Mesenchymal stem cell (in vitro differentiated cells and primary cell): ENCODE measurements around the gene EEFSEC.

Experiments
- DNase-seq: peaks from one replicate; pipeline ENCODE4 v3.0.0-alpha.2; 2013
- H2AFZ ChIP-seq: one replicate; pipeline ENCODE4 v1.6.1; 2013; ENCODE audit warnings: low read depth, mild to moderate bottlenecking, control low read depth, inconsistent platforms, low read length, moderate library complexity
- H2AK5ac ChIP-seq: 2 replicates; pipeline ENCODE4 v1.6.1; 2013; ENCODE audit warnings: low read length, moderate library complexity, mild to moderate bottlenecking, inconsistent platforms; ENCODE audit not compliant: severe bottlenecking
- H2BK120ac ChIP-seq: one replicate; pipeline ENCODE4 v1.6.1; 2013; ENCODE audit warnings: low read depth, mild to moderate bottlenecking, inconsistent platforms, low read length, moderate library complexity
- H2BK12ac ChIP-seq, 2 experiments: one replicate each; pipeline ENCODE4 v1.6.1; 2013; ENCODE audit warnings: inconsistent platforms in 2 of 2, low read length in 2 of 2, mild to moderate bottlenecking in 2 of 2, moderate library complexity in 2 of 2, control low read depth in 1 of 2
- H2BK15ac ChIP-seq: one replicate; pipeline ENCODE4 v1.6.1; 2013; ENCODE audit warnings: mild to moderate bottlenecking, low read depth, inconsistent platforms; ENCODE audit not compliant: poor library complexity, severe bottlenecking
- H2BK5ac ChIP-seq: 2 replicates; pipeline ENCODE4 v1.6.1; 2013; ENCODE audit warnings: low read depth, mild to moderate bottlenecking, low read length, control low read depth, inconsistent platforms; ENCODE audit not compliant: poor library complexity, severe bottlenecking
- H3K14ac ChIP-seq, 2 experiments: one replicate each; pipeline ENCODE4 v1.6.1; 2013; ENCODE audit warnings: inconsistent platforms in 2 of 2, low read length in 2 of 2, control low read depth in 1 of 2, mild to moderate bottlenecking in 1 of 2, moderate library complexity in 1 of 2
- H3K18ac ChIP-seq, 2 experiments: one replicate each; pipeline ENCODE4 v1.6.1; 2013; ENCODE audit warnings: inconsistent platforms in 2 of 2, low read length in 2 of 2, control low read depth in 1 of 2, low read depth in 1 of 2, mild to moderate bottlenecking in 1 of 2
- H3K23ac ChIP-seq, 2 experiments: one replicate each; pipeline ENCODE4 v1.6.1; 2013; ENCODE audit warnings: inconsistent platforms in 2 of 2, low read length in 2 of 2, mild to moderate bottlenecking in 2 of 2, moderate library complexity in 2 of 2, control low read depth in 1 of 2
- H3K27ac ChIP-seq: 2 replicates; pipeline ENCODE4 v1.5.1; 2013; ENCODE audit warnings: mild to moderate bottlenecking, moderate library complexity, low read length, control low read depth, inconsistent platforms; ENCODE audit not compliant: poor library complexity, severe bottlenecking
- H3K27me3 ChIP-seq, 2 experiments: 2 replicates each; pipeline versions ENCODE4 v1.6.1 to v1.7.0; 2013; ENCODE audit warnings: low read length in 2 of 2, mild to moderate bottlenecking in 2 of 2, moderate library complexity in 2 of 2, control low read depth in 1 of 2, inconsistent platforms in 1 of 2; ENCODE audit not compliant: control insufficient read depth in 1 of 2, insufficient read depth in 1 of 2
- H3K36me3 ChIP-seq, 2 experiments: 2 replicates each; pipeline versions ENCODE4 v1.6.1 to v1.7.0; 2013; ENCODE audit warnings: low read length in 2 of 2, control low read depth in 1 of 2, inconsistent platforms in 1 of 2, low read depth in 1 of 2, mild to moderate bottlenecking in 1 of 2; ENCODE audit not compliant: insufficient read depth in 2 of 2, control insufficient read depth in 1 of 2
- H3K4ac ChIP-seq, 2 experiments: one replicate each; pipeline ENCODE4 v1.6.1; 2013; ENCODE audit warnings: inconsistent platforms in 2 of 2, low read length in 2 of 2, mild to moderate bottlenecking in 2 of 2, moderate library complexity in 2 of 2, control low read depth in 1 of 2, low read depth in 1 of 2
- H3K4me1 ChIP-seq: 2 replicates; pipeline ENCODE4 v1.6.1; 2013; ENCODE audit warnings: low read depth, low read length, control low read depth; ENCODE audit not compliant: control insufficient read depth, insufficient read depth
- H3K4me2 ChIP-seq: 2 replicates; pipeline ENCODE4 v1.6.1; 2013; ENCODE audit warnings: low read length, mild to moderate bottlenecking, inconsistent platforms; ENCODE audit not compliant: poor library complexity, severe bottlenecking
- H3K4me3 ChIP-seq, 2 experiments: 2 replicates each; pipeline versions ENCODE4 v1.5.1 to v1.7.0; 2013; ENCODE audit warnings: low read length in 2 of 2, mild to moderate bottlenecking in 2 of 2, control low read depth in 1 of 2, low read depth in 1 of 2; ENCODE audit not compliant: insufficient read depth in 1 of 2
- H3K79me1 ChIP-seq: replicated peaks from 2 replicates; pipeline ENCODE4 v1.6.1; 2013; ENCODE audit warnings: mild to moderate bottlenecking, control low read depth, low read length, inconsistent platforms; ENCODE audit not compliant: poor library complexity, severe bottlenecking
- H3K9ac ChIP-seq: 2 replicates; pipeline ENCODE4 v1.7.0; 2013; ENCODE audit warnings: mild to moderate bottlenecking, low read length, moderate library complexity
- H3K9me3 ChIP-seq: 2 replicates; pipeline ENCODE4 v1.7.0; 2013; ENCODE audit warnings: mild to moderate bottlenecking, low read length; ENCODE audit not compliant: control insufficient read depth
- H4K8ac ChIP-seq: one replicate; pipeline ENCODE4 v1.6.1; 2013; ENCODE audit warnings: inconsistent platforms, mild to moderate bottlenecking, low read length, moderate library complexity
- H4K91ac ChIP-seq: one replicate; pipeline ENCODE4 v1.6.1; 2013; ENCODE audit warnings: mild to moderate bottlenecking, low read length, inconsistent platforms
- WGBS: methylation state at CpG from one replicate; pipeline ENCODE4 v1.1.7; 2013; ENCODE audit warnings: mixed read lengths; 5-methylcytosine and 5-hydroxymethylcytosine counted together

EEFSEC gene

DNA sequence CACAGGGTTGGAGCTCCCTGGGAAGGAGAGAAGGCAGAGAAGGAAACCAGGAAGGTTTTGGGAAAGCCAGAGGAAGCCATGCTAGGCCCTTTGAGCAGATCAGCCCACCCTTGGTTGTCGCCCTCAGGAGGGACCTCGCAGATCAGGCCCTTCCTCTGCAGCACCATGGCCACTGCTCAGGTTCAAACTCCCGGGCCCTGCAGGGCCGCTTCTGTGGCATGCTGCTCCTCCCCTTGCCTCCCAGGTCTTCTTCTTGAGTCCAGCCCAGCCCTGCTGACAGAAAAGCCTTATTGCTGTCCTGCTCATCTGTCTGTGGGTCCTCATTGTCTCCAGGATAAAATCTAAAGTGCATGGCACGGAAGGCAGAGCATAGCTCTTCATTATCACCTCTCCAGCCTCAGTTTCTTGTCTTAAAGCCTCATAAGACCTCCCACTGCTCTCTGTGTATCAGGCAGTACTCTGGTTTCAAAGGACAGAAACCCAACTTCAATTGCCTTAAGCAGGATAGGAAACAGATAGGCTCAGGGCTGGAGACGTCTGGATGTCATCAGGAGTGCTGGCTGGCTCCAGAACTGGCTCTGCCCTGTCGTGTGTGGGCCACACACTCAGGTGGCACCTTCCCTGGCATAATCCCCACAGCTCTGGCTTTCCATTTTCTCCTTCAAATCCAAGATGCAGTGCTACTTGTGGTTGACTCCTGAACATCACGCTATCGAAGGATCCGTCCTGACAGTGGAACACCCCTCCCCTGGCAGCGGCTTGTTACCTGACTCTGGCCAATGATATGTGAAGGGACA is 118.5 kb downstream of the EEFSEC start:
- H3K4me2 ChIP-seq, result no peak overlapping the region
- no peak overlapping the region for H2BK15ac ChIP-seq
- DNase-seq, result no peak
- H3K27me3 ChIP-seq, result no peaks in the 10 kb centered on the region
- peak overlapping the region in 1 of 2 experiments; percentile 35 for H3K4ac ChIP-seq
- no peak overlapping the region for H4K8ac ChIP-seq
- no peak overlapping the region for H3K14ac ChIP-seq
- no peak overlapping the region for H3K9ac ChIP-seq
- H2AFZ ChIP-seq, result no peak overlapping the region
- WGBS, result 72% methylated on average over 11 of the region's 11 CpGs
- no peak overlapping the region for H3K18ac ChIP-seq
- H2BK5ac ChIP-seq, result no peak overlapping the region
- H3K27ac ChIP-seq, result no peak overlapping the region
- no peak overlapping the region for H3K4me3 ChIP-seq
- H2BK12ac ChIP-seq, result no peak overlapping the region
- H3K79me1 ChIP-seq, result no peaks in the 10 kb centered on the region
- no peak overlapping the region for H4K91ac ChIP-seq
- peaks cover 0 to 7% of the 10 kb centered on the region in 2 experiments for H3K36me3 ChIP-seq
- H3K23ac ChIP-seq, result no peak overlapping the region
- no peak overlapping the region for H2BK120ac ChIP-seq
- H2AK5ac ChIP-seq, result no peak overlapping the region
- H3K4me1 ChIP-seq, result peaks cover 24% of the 10 kb centered on the region
- no peaks in the 10 kb centered on the region for H3K9me3 ChIP-seq

DNA sequence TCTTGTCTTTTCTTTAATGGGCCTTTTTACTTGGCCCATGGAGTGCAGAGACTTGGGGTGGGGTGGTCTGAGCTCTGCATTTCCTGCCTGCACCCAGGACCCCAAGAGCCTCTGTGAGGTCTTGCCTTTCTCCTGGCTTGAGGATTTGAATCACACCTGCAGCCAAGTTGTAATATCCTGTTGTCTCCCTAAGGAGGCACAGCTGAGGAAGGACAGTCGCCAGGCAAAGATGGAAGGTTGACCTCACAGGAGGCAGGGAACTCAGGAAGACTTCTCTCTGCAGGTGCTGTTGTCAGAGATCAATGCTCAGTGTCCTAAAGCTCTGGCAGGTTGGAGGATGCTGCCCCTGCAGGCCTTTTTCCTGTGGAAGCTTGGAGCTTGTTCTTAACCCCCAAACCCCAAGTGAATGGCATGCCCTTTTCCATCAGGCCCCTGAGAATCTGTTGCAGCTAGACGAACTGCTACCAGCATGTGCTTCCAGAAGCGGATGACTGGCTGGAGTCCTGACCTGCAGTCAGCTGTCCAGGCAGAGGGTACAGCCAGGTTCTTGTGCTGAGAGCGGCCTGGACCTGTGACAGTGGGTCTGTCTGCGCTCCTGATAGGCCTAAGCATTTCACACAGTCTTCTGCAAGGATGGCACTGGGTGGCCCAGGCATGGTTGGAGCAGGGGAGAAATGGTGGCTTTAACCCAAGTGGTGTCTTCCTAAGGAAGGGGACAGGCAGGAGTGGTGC is 120.0 kb downstream of the EEFSEC start:
- peaks cover 0 to 7% of the 10 kb centered on the region in 2 experiments for H3K36me3 ChIP-seq
- H3K14ac ChIP-seq, result no peak overlapping the region
- no peak overlapping the region for H4K8ac ChIP-seq
- no peaks in the 10 kb centered on the region for H3K27me3 ChIP-seq
- no peak overlapping the region for H3K4me2 ChIP-seq
- H2BK12ac ChIP-seq, result no peak overlapping the region
- no peak overlapping the region for H3K4ac ChIP-seq
- peaks cover 26% of the 10 kb centered on the region for H3K4me1 ChIP-seq
- no peak for DNase-seq
- no peak overlapping the region for H2BK120ac ChIP-seq
- no peak overlapping the region for H3K27ac ChIP-seq
- no peak overlapping the region for H3K9ac ChIP-seq
- 87% methylated on average over 5 of the region's 5 CpGs for WGBS
- H2BK15ac ChIP-seq, result no peak overlapping the region
- H2BK5ac ChIP-seq, result no peak overlapping the region
- no peaks in the 10 kb centered on the region for H3K9me3 ChIP-seq
- peak overlapping the region in 1 of 2 experiments; percentile 0 for H3K18ac ChIP-seq
- H2AK5ac ChIP-seq, result no peak overlapping the region
- H3K4me3 ChIP-seq, result no peak overlapping the region
- H3K23ac ChIP-seq, result no peak overlapping the region
- peak overlapping the region; percentile 6 for H4K91ac ChIP-seq
- H2AFZ ChIP-seq, result no peak overlapping the region
- no peaks in the 10 kb centered on the region for H3K79me1 ChIP-seq

DNA sequence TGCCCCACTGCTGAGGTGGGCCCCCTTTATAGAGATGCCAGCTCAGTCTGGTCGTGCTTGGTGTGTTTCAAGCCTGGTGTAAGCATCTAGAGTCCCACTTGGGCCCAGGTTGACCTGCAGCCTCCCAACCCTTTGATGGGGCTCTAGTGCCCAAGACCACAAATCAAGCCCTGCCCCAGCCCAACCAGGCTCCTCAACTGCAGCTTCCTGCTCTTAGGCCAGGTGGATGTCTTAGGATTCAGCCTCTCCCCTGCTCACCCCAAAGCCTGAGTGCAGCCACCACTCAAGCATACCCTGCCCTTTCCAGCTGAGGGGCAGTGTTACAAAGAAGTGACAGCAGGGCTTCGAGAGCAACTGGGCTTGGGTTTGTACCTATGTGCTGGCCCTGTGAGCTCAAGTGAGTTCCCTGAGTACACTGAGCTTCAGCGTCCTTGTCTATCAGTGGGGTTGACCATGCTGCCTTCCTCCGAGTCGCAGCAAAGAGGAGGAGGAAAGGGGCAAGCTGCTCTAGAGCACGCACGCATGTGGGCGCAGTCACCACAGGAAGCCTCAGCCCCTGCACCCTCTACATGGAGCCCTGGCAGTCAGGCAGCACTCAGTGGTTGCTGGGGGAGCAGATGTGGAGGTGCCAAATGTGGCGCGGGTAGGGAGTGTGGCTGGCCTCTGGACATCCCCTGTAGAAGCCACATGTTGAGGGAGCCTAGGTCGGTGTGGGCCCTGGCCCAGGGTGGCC is 120.7 kb downstream of the EEFSEC start:
- no peaks in the 10 kb centered on the region for H3K27me3 ChIP-seq
- H3K4me3 ChIP-seq, result no peak overlapping the region
- H2BK120ac ChIP-seq, result peak overlapping the region; percentile 1
- H2BK15ac ChIP-seq, result peak overlapping the region; percentile 31
- H3K9ac ChIP-seq, result no peak overlapping the region
- H3K36me3 ChIP-seq, result peaks cover 0 to 5% of the 10 kb centered on the region in 2 experiments
- H3K23ac ChIP-seq, result no peak overlapping the region
- H3K4ac ChIP-seq, result no peak overlapping the region
- no peak for DNase-seq
- H4K8ac ChIP-seq, result peak overlapping the region; percentile 22
- no peak overlapping the region for H2AK5ac ChIP-seq
- H2BK12ac ChIP-seq, result peak overlapping the region; percentile 7 to 43
- H3K14ac ChIP-seq, result peak overlapping the region in 1 of 2 experiments; percentile 1
- H4K91ac ChIP-seq, result peak overlapping the region; percentile 76
- no peak overlapping the region for H3K27ac ChIP-seq
- WGBS, result 90% methylated on average over 11 of the region's 11 CpGs
- H2AFZ ChIP-seq, result no peak overlapping the region
- H3K79me1 ChIP-seq, result no peaks in the 10 kb centered on the region
- peak overlapping the region; percentile 44 to 63 for H3K18ac ChIP-seq
- H3K4me1 ChIP-seq, result peaks cover 31% of the 10 kb centered on the region
- no peaks in the 10 kb centered on the region for H3K9me3 ChIP-seq
- no peak overlapping the region for H2BK5ac ChIP-seq
- no peak overlapping the region for H3K4me2 ChIP-seq

DNA sequence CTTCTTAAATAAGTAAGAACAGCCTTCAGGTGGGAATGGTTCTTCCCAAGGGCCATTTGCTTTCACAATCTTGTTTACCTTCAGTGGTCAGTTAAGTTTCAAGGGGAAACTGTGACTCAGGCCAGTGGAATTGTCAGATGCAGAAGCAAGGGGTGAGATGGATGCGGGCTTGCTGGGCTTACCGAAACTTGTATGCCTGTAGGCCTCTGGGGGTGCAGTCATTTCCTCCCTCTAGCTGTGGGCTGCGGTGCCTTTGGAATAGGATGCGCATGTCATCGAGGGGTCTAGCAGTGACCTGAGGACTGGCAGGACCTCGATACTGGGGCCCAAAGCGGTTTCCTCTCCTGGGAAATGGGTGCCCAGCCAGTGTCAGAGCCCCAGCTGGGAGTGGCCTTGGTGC is 121.6 kb downstream of the EEFSEC start:
- H4K91ac ChIP-seq, result peak overlapping the region; percentile 5
- WGBS, result 35% methylated on average over 7 of the region's 7 CpGs

More for the DNA sequence above, 121.6 kb downstream of the EEFSEC start:
- peak overlapping the region; percentile 4 for H3K27ac ChIP-seq
- H3K23ac ChIP-seq, result no peak overlapping the region
- H3K9ac ChIP-seq, result no peak overlapping the region
- no peak overlapping the region for H2BK5ac ChIP-seq
- H2AFZ ChIP-seq, result no peak overlapping the region
- H4K8ac ChIP-seq, result peak overlapping the region; percentile 58
- peaks cover 0 to 2% of the 10 kb centered on the region in 2 experiments for H3K36me3 ChIP-seq
- H3K18ac ChIP-seq, result peak overlapping the region; percentile 58 to 72
- H3K4me1 ChIP-seq, result peaks cover 39% of the 10 kb centered on the region
- no peak overlapping the region for H3K4me2 ChIP-seq
- no peaks in the 10 kb centered on the region for H3K79me1 ChIP-seq
- peak; percentile 91 for DNase-seq
- H3K27me3 ChIP-seq, result no peaks in the 10 kb centered on the region
- H2AK5ac ChIP-seq, result no peak overlapping the region
- H2BK120ac ChIP-seq, result no peak overlapping the region
- H3K4me3 ChIP-seq, result no peak overlapping the region
- peak overlapping the region; percentile 14 to 37 for H3K4ac ChIP-seq
- H2BK15ac ChIP-seq, result no peak overlapping the region
- H3K14ac ChIP-seq, result no peak overlapping the region
- H3K9me3 ChIP-seq, result no peaks in the 10 kb centered on the region
- peak overlapping the region in 1 of 2 experiments; percentile 73 for H2BK12ac ChIP-seq
